EL (cell line): ENCODE data around the gene HLA-G.

Experiments used
- DNase-seq: peaks from one replicate; pipeline ENCODE4 v3.0.0-alpha.2; 2016

Gene HLA-G

GRCh38 chr6:29818892-29819291 is 8.7 kb upstream of the HLA-G start:
- DNase-seq, result no peak

GRCh38 chr6:29824144-29824543 is 3.5 kb upstream of the HLA-G start:
- DNase-seq, result no peak

GRCh38 chr6:29825848-29826247 is 1.8 kb upstream of the HLA-G start:
- DNase-seq, result no peak

GRCh38 chr6:29826271-29826670 is 1.4 kb upstream of the HLA-G start:
- DNase-seq, result peak; percentile 8

- no peak for DNase-seq
Measured at GRCh38 chr6:29828471-29828797, 809 bp downstream of the HLA-G start.

- DNase-seq, result no peak
Measured at GRCh38 chr6:29829766-29830165, 2.1 kb downstream of the HLA-G start.

- DNase-seq, result no peak
Measured at GRCh38 chr6:29830409-29830808, 2.8 kb downstream of the HLA-G start.

- no peak for DNase-seq
Measured at GRCh38 chr6:29831776-29832175, 4.2 kb downstream of the HLA-G start.

- peak; percentile 20 for DNase-seq
Measured at GRCh38 chr6:29834564-29835436, 7.2 kb downstream of the HLA-G start.

GRCh38 chr6:29839917-29840316 is 12.3 kb downstream of the HLA-G start:
- DNase-seq, result no peak

- DNase-seq, result no peak
Measured at GRCh38 chr6:29841030-29841429, 13.4 kb downstream of the HLA-G start.

- no peak for DNase-seq
Measured at GRCh38 chr6:29845405-29846006, 17.9 kb downstream of the HLA-G start.

- peak; percentile 53 for DNase-seq
Measured at GRCh38 chr6:29847871-29848630, 20.4 kb downstream of the HLA-G start.

GRCh38 chr6:29850011-29850553 is 22.5 kb downstream of the HLA-G start:
- DNase-seq, result no peak

- no peak for DNase-seq
Measured at GRCh38 chr6:29851190-29851589, 23.6 kb downstream of the HLA-G start.

- DNase-seq, result no peak
Measured at GRCh38 chr6:29853245-29853644, 25.6 kb downstream of the HLA-G start.

GRCh38 chr6:29858006-29858405 is 30.4 kb downstream of the HLA-G start:
- no peak for DNase-seq

- DNase-seq, result no peak
Measured at GRCh38 chr6:29861521-29862255, 34.1 kb downstream of the HLA-G start.

- DNase-seq, result no peak
Measured at GRCh38 chr6:29864037-29864810, 36.6 kb downstream of the HLA-G start.

- no peak for DNase-seq
Measured at GRCh38 chr6:29865631-29866030, 38.0 kb downstream of the HLA-G start.

GRCh38 chr6:29870104-29870503 is 42.5 kb downstream of the HLA-G start:
- no peak for DNase-seq

- DNase-seq, result no peak
Measured at GRCh38 chr6:29872791-29873190, 45.2 kb downstream of the HLA-G start.
